CD4-positive, alpha-beta T cell treated with Interleukin-12 subunit alpha and Interleukin-12 subunit beta, for 1 hour (primary cell): ENCODE results near the gene PEAK1.

Experiments
- DNase-seq: peaks from one replicate; pipeline ENCODE4 v3.0.0-alpha.2; 2020

PEAK1 gene

GRCh38 chr15:77167406-77167805 is 252.5 kb downstream of the PEAK1 start:
- DNase-seq: no peak

- DNase-seq: peak; percentile 10
Observed at GRCh38 chr15:77163781-77164384, 256.0 kb downstream of the PEAK1 start.

- DNase-seq: peak; percentile 11
Observed at GRCh38 chr15:77162872-77163633, 256.9 kb downstream of the PEAK1 start.

GRCh38 chr15:77160562-77161478 is 259.1 kb downstream of the PEAK1 start:
- peak; percentile 13 for DNase-seq

- DNase-seq: peak; percentile 39
Observed at GRCh38 chr15:77156000-77156399, 263.9 kb downstream of the PEAK1 start.

- no peak for DNase-seq
Observed at GRCh38 chr15:77148191-77148590, 271.7 kb downstream of the PEAK1 start.

- no peak for DNase-seq
Observed at GRCh38 chr15:77145370-77145769, 274.5 kb downstream of the PEAK1 start.

- DNase-seq: no peak
Observed at GRCh38 chr15:77144492-77145070, 275.3 kb downstream of the PEAK1 start.

- no peak for DNase-seq
Observed at GRCh38 chr15:77144026-77144425, 275.9 kb downstream of the PEAK1 start.

GRCh38 chr15:77143616-77144015 is 276.3 kb downstream of the PEAK1 start:
- no peak for DNase-seq

GRCh38 chr15:77143191-77143590 is 276.7 kb downstream of the PEAK1 start:
- no peak for DNase-seq

GRCh38 chr15:77140220-77140619 is 279.7 kb downstream of the PEAK1 start:
- DNase-seq: no peak

GRCh38 chr15:77139312-77139711 is 280.6 kb downstream of the PEAK1 start:
- DNase-seq: no peak

- DNase-seq: no peak
Observed at GRCh38 chr15:77138167-77138522, 281.8 kb downstream of the PEAK1 start.

- DNase-seq: no peak
Observed at GRCh38 chr15:77135181-77135580, 284.7 kb downstream of the PEAK1 start.

- DNase-seq: no peak
Observed at GRCh38 chr15:77130315-77130930, 289.5 kb downstream of the PEAK1 start.

GRCh38 chr15:77127626-77128025 is 292.3 kb downstream of the PEAK1 start:
- no peak for DNase-seq

- no peak for DNase-seq
Observed at GRCh38 chr15:77126529-77127326, 293.2 kb downstream of the PEAK1 start.

- DNase-seq: no peak
Observed at GRCh38 chr15:77123854-77124253, 296.1 kb downstream of the PEAK1 start.

- no peak for DNase-seq
Observed at GRCh38 chr15:77122576-77122975, 297.3 kb downstream of the PEAK1 start.

GRCh38 chr15:77121599-77121998 is 298.3 kb downstream of the PEAK1 start:
- no peak for DNase-seq

- no peak for DNase-seq
Observed at GRCh38 chr15:77120576-77120975, 299.3 kb downstream of the PEAK1 start.
